HT1080 (cell line): Measurements from ENCODE around the gene ADGRL4. TPM values are rescaled to one million over a fixed set of nuclear protein-coding genes. Genes with fewer than 3 reads are reported as not detected.
"Not testable (repeated sequence)": the region's sequence is repeated elsewhere in the genome, so short reads cannot be mapped to it uniquely, and the experiment has no call there.

Experiments used
- DNase-seq: peaks from one replicate; pipeline ENCODE4 v3.0.0-alpha.2; 2015; ENCODE audit warnings: low read depth
- total RNA-seq: library from RNA; depleted of rRNA; stranded (reverse); fragments of >200 nt; shearing (Covaris generic); gene quantifications from 2 replicates; pipeline ENCODE4 v1.2.3, GENCODE V29; 2014

The ADGRL4 gene
- total RNA-seq, 1 experiment from 2014 or later: 63.2 TPM

GRCh38 chr1:78919150-78919549 lies 87.4 kb downstream of the ADGRL4 start:
- DNase-seq: no peak

DNA sequence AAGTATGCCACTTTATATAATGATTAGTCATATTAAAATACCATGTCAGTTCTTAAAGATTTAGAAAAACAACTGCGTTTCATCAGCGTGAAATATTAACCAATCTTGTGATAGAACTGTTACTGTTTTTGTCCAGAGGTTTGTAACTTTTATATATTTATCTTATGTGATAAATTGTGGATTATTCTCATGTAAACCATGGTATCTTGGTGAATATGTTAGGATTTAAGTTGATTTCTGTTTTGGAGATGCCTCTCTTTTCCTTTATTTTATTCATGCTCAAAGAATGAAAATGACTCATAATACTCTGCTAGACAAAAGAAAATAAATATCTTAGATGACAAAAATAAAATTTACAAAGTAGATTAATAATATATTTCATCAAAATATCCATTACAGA lies 88.4 kb downstream of the ADGRL4 start:
- no peak for DNase-seq

GRCh38 chr1:78916986-78917385 lies 89.5 kb downstream of the ADGRL4 start:
- DNase-seq: no peak

DNA sequence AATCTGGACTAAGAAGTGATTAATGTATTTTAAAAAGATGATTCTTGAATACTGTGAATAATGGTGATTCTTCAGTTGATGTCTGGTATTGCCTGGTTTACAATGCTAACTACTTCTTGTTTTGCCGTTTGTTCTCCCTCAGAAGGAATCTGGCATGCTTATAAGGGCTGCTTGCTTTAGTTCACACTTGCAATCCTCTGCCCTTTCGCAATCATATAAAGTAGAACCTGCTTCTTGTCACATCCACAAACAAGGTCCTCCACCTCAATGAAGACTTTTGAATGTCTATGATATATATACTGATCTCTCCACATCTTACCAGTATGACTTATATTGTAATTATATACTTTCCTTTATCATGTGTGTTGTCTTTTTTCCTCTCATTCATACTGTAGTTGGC lies 92.6 kb downstream of the ADGRL4 start:
- DNase-seq: no peak

DNA sequence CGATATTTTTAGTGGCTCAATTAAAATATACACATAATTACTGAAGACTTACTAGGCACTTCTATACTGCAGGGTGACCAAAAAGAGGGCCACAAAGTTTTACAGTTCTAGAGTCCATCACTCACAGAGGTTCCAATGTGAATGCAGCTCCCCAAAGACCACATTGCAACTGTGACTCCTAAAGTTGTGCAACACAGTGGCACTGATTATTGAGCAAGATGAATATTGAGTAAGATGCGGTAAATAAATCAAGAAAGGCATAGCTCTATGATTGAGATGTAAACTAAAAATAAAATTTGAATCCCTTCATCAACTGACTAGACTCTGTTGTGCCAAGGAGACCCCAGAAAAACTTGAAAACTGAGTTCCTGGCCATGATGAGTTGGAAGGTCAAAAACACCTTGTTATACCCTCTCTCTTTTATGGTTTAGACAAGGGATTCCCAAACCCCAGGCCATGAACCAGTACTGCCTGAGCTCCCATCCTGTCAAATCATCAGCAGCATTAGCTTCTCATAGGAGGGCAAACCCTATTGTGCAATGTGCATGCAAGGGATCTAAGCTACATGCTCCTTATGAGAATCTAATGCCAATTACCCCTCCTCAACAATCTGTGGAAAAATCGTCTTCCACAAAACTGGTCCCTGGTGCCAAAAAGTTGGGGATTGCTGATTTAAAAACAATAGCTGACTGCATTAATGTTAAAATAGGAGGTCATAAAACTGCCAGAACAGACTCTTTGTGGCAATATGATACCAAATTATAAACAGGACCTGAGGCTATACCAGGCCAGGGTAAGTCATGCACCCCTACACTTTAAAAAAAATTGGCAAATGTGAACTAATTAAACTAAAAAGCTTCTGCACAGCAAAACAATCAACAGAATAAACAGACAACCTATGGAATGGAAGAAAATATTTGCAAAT lies 94.3 kb downstream of the ADGRL4 start:
- DNase-seq: no peak

GRCh38 chr1:78902641-78903040 lies 103.9 kb downstream of the ADGRL4 start:
- no peak for DNase-seq

- DNase-seq: no peak
These were observed 111.7 kb downstream of the ADGRL4 start for GRCh38 chr1:78894811-78895210.

GRCh38 chr1:78892260-78892840 lies 114.2 kb downstream of the ADGRL4 start:
- no peak for DNase-seq

DNA sequence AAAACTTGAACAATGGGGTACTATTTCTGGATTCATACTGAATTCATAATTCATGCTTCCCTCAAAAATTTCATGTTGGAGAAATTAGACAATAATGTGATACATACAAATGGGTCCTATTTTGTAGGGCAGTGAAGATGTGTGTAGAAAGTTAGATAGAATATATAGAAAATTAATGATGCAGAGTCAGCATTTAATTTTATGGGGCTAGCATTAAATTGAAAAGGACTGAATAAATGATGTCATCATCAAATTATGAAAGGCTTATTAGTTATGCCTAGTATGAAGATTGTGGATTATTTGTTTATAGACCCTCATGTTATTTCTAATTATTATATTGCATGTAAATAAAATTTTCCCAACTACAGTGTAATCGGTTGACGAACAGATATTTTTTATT lies 119.1 kb downstream of the ADGRL4 start:
- DNase-seq: no peak

DNA sequence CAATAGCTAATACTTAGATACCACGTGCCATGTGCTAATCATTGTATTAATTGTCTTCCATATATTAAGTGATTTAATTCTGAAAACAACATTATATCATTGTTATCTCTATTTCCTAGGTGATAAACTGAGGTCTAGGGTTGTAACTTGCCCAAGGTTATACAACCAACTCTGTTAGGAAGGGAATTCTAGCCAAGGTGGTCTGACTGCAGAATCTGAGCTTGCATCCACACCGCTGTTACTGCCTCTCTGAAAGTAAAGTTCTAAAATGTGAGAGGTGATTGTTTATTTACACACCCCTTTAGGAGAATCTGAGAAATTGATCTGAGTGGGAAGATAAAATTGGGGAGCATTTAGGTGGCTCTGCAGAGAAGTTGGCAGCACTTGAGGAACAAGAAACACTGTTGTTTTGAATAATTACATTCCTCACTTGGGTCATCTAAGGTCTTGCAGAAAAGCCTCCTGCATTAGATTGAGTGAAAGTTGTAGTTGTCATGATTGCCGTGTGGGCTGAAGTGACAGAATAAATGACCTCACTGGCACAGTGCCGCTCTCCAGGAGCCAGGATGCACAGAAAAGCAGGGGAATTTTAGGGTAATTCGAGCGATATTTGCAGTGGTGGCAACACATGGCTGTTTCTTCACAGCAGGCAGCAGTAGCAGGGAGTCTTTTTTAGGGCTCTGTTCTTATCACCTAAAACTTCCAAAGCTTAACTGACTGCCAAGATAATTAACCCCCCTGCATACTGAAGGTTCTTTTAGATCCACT lies 121.7 kb downstream of the ADGRL4 start:
- no peak for DNase-seq

GRCh38 chr1:78880223-78880622 lies 126.3 kb downstream of the ADGRL4 start:
- DNase-seq: no peak

- DNase-seq: not testable (repeated sequence)
These were observed 130.5 kb downstream of the ADGRL4 start for GRCh38 chr1:78875986-78876385.

DNA sequence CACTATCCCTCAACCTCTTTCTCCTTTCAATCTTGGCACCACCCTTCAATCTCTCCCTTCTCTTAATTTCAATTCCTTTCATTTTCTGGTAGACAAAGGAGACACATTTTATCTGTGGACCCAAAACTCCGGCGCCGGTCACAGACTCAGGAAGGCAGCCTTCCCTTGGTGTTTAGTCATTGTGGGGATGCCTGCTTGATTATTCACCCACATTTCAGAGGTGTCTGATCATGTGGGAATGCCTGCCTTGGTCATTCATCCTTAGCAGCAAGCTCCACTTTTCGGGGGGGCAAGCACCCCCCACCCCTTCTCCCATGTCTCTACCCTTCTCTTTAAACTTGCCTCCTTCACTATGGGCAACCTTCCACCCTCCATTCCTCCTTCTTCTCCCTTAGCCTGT lies 133.7 kb downstream of the ADGRL4 start:
- peak; percentile 75 for DNase-seq

- no peak for DNase-seq
These were observed 135.3 kb downstream of the ADGRL4 start for GRCh38 chr1:78871249-78871648.

DNA sequence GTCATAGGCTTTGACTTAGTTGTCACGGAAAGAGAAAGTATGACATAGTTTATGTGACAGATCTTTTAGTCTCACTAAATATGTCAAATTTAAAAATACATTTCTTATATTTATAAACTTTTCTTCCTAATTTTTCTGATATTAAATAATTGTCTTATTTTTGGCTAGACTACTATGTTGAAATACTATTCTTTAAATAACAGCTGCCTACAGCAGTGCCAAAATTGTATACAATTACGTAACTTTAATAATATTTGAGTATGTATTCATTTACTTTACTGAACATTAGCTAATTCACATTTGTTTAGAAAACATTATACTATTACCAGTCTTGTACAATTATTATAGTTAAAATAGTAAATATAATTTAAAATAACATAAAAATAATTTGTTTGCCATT lies 137.4 kb downstream of the ADGRL4 start:
- DNase-seq: no peak

- no peak for DNase-seq
These were observed 142.4 kb downstream of the ADGRL4 start for GRCh38 chr1:78864175-78864574.

GRCh38 chr1:78856096-78856495 lies 150.4 kb downstream of the ADGRL4 start:
- no peak for DNase-seq

DNA sequence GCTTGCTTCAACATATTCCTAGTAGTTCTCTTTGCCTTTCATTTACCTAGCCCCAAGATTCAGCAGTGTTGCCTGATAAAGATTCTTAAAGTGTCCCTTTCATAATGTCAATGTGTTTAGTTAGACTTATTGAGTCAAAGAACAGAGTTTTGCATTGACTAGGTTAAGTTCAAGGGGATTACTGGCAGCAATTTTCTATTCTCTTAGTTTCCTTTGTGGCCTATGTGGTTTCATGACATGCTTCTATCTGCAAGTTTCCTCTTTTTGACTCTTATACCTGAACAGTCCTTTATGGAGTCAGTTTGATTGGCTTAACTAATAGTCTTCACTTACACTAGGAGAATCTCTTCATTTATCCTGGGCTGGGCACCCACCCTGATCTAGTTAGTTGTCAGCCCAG lies 151.3 kb downstream of the ADGRL4 start:
- no peak for DNase-seq

- DNase-seq: no peak
These were observed 152.0 kb downstream of the ADGRL4 start for GRCh38 chr1:78854556-78854955.

DNA sequence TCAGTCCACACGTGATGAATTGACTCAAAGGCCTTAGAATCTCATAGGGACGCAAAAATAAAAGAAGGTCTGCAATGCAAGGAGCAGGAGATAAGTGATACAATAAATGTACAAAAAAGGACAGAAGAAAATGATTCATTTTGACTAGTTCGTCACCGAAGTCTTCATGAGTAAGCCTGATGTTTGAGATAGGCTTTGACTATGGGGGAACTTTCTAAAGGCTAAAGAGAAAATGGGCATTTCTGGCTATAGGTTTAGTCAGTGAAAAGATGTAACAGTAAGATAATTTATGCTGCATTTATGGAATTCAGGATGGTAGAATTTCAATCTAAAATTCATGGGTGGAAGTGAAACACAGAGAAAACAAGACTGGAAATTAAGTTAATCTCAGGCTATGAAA lies 163.0 kb downstream of the ADGRL4 start:
- no peak for DNase-seq

GRCh38 chr1:78843111-78843510 lies 163.4 kb downstream of the ADGRL4 start:
- no peak for DNase-seq
